ENCODE measurements around the gene UBQLN3. TPM values are rescaled to one million over a fixed set of nuclear protein-coding genes. Genes with fewer than 3 reads are reported as not detected.

UBQLN3 gene
- total RNA-seq, 1 experiment from 2014 or later, result not detected

DNA sequence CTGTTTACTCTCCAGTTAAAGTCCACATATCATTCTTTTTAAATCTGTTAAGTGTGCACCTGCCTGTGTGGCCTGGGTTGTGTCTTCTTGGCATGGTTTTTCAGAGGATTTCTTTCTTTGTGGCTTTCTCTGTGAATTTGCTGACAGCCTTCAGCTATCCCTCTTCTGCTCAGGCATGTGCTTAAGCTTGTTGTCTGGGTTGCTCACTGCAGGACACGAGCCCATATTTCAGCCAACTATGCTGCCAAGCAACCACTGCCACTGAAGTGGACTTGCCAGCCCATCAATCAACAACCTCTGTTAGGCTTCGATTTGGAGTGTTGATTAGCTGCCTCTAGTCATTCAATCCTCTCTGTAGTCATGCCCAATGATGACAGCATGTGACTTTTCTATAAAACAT is 42.2 kb downstream of the UBQLN3 start (continued):
- TF ChIP-seq ZNF274 (IDR thresholded peaks at IDR 0.05; ENCODE audit: low read depth, low read length), result no peak
- no peak for TF ChIP-seq EZH2 (IDR thresholded peaks at IDR 0.05)
- no peak for TF ChIP-seq SIN3A (IDR thresholded peaks at IDR 0.05; ENCODE audit: low read depth)

DNA sequence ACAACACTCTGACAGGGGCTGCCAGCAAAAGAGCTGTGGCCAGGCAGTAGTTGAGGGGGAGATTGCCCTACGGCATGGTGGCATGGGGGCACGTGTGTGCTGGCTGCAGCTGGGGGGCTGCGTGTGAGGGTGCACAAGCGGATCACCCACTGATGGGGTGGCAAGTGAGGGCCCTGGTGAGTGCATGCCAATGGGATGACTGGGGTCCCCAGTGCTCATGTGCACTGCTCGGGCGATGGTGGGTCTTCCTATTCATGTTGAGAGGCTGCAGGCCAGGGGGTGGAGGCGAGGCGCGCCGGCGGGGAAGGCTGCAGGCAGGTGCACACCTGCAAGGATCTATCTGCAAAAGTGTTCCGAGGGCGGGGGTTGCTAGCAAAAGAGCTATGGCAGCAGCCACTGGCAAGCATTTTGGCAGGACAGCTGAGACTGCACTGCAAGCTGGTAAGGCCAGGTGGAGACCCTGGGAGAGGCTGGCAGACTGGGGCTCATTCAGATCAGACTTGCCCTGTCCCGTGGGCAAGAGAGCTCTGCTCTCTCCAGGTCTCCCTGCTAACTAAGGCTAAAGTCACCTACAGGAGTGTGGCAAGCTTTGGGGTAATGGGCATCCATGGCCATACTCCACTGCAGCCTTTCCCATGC is 48.7 kb downstream of the UBQLN3 start:
- ATAC-seq (peak; percentile 30), DNase-seq (ENCODE audit: low read depth, low spot score) (no peak)
- ChIA-PET RAD21 (ENCODE audit: low non-redundant PET in 1 of 2, low total read pairs in 2 of 2, uncharacterized antibody in 2 of 2, unreplicated experiment in 2 of 2) (no interaction called here), POLR2A (no interaction called here), CTCF (no interaction called here)
- Histone ChIP-seq H3K27ac (ENCODE audit: low read depth, low read length) (peak overlapping the region; percentile 21), H3K9ac (ENCODE audit: low read length) (no peak overlapping the region), H3K4me3 (replicated peaks in 1 of 2; ENCODE audit: low read depth in 1 of 2, low read length in 2 of 2) (no peak overlapping the region), H2AFZ (ENCODE audit: low read depth, low read length, poor library complexity, severe bottlenecking) (no peak overlapping the region), H3K4me2 (ENCODE audit: low read length) (no peak overlapping the region), H3K79me2 (ENCODE audit: insufficient read depth, low read length) (peaks cover 85% of the 10 kb centered on the region), H3K27me3 (ENCODE audit: insufficient read depth, low read length) (no peaks in the 10 kb centered on the region), H4K20me1 (ENCODE audit: insufficient read depth) (peaks cover 49% of the 10 kb centered on the region; the same call in 1 of the 2 replicates), H3K9me2 (ENCODE audit: insufficient read depth) (no peaks in the 10 kb centered on the region), H3K36me3 (ENCODE audit: control insufficient read depth in 1 of 2, insufficient read depth in 2 of 2, low read length in 2 of 2) (peaks cover 2 to 71% of the 10 kb centered on the region in 2 experiments; a peak in 3 of 4 replicates), H3K9me3 (ENCODE audit: control insufficient read depth in 1 of 2, insufficient read depth in 1 of 2, low read depth in 1 of 2, low read length in 2 of 2) (no peaks in the 10 kb centered on the region), H3K4me1 (ENCODE audit: control insufficient read depth in 1 of 2, insufficient read depth in 2 of 2, low read length in 2 of 2) (peaks cover 0 to 64% of the 10 kb centered on the region in 2 experiments; a peak in 2 of 4 replicates)
- intact Hi-C loops (cut with micrococcal nuclease), result no loop called here
- BruUV-seq (replicated peaks), result no TSS peak
- TF ChIP-seq SIN3A (IDR thresholded peaks at IDR 0.05; ENCODE audit: low read depth), result no peak
- no peak for TF ChIP-seq REST (IDR thresholded peaks at IDR 0.05; ENCODE audit: low read depth)
- TF ChIP-seq EZH2phosphoT487 (IDR thresholded peaks at IDR 0.05; ENCODE audit: borderline replicate concordance), result no peak
- no peak for TF ChIP-seq FOSL1 (IDR thresholded peaks at IDR 0.05; ENCODE audit: low read depth)
- TF ChIP-seq EZH2 (IDR thresholded peaks at IDR 0.05), result no peak
- TF ChIP-seq ZNF274 (IDR thresholded peaks at IDR 0.05; ENCODE audit: low read depth, low read length), result no peak
- TF ChIP-seq SRF (IDR thresholded peaks at IDR 0.05; ENCODE audit: low read depth), result no peak
- TF ChIP-seq YY1 (IDR thresholded peaks at IDR 0.05; ENCODE audit: extremely low read depth, insufficient replicate concordance, low read depth, low read length), result no peak
- TF ChIP-seq, protein P1, sequence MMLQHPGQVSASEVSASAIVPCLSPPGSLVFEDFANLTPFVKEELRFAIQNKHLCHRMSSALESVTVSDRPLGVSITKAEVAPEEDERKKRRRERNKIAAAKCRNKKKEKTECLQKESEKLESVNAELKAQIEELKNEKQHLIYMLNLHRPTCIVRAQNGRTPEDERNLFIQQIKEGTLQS (IDR thresholded peaks at IDR 0.05), result no peak
- TF ChIP-seq ZFX (IDR thresholded peaks at IDR 0.05), result no peak
- no peak for TF ChIP-seq JUND (IDR thresholded peaks at IDR 0.05)
- TF ChIP-seq, protein P2, sequence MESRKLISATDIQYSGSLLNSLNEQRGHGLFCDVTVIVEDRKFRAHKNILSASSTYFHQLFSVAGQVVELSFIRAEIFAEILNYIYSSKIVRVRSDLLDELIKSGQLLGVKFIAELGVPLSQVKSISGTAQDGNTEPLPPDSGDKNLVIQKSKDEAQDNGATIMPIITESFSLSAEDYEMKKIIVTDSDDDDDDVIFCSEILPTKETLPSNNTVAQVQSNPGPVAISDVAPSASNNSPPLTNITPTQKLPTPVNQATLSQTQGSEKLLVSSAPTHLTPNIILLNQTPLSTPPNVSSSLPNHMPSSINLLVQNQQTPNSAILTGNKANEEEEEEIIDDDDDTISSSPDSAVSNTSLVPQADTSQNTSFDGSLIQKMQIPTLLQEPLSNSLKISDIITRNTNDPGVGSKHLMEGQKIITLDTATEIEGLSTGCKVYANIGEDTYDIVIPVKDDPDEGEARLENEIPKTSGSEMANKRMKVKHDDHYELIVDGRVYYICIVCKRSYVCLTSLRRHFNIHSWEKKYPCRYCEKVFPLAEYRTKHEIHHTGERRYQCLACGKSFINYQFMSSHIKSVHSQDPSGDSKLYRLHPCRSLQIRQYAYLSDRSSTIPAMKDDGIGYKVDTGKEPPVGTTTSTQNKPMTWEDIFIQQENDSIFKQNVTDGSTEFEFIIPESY (IDR thresholded peaks at IDR 0.05; ENCODE audit: extremely low read depth, insufficient replicate concordance, low read length), result no peak
- TF ChIP-seq MAX (IDR thresholded peaks at IDR 0.05), result no peak
- TF ChIP-seq SP1 (IDR thresholded peaks at IDR 0.05; ENCODE audit: low read depth), result no peak
- no peak for TF ChIP-seq ELF1 (IDR thresholded peaks at IDR 0.05; ENCODE audit: borderline replicate concordance, low read depth)
- no peak for TF ChIP-seq RAD21 (IDR thresholded peaks at IDR 0.05; ENCODE audit: low read depth)
- TF ChIP-seq POLR2A (IDR thresholded peaks at IDR 0.05; ENCODE audit: borderline replicate concordance, extremely low read depth, insufficient read depth, insufficient read length), result no peak
- no peak for TF ChIP-seq TCF7L2 (IDR thresholded peaks at IDR 0.05; ENCODE audit: borderline replicate concordance, extremely low read depth, insufficient read depth, insufficient read length)
- no peak for TF ChIP-seq CEBPB (IDR thresholded peaks at IDR 0.05; ENCODE audit: low read depth)

All from HCT116 (cell line).